ENCODE results near the gene MS4A2. TPM values are rescaled to one million over a fixed set of nuclear protein-coding genes. Genes with fewer than 3 reads are reported as not detected.

The MS4A2 gene
- total and polyA plus RNA-seq, 2 of the 8 experiments (the other 6 are each of a cell fraction or from before 2014, with no cell fraction given), result not detected

- Histone ChIP-seq H3K4me1 (replicated peaks in 1 of 4; ENCODE audit: control insufficient read depth in 3 of 4, insufficient read depth in 4 of 4, low read length in 3 of 4) (no peaks in the 10 kb centered on the region), H3K23ac (ENCODE audit: insufficient read length) (no peak overlapping the region), H2BK20ac (ENCODE audit: low read length) (no peak overlapping the region), H4K8ac (ENCODE audit: extremely low read depth, insufficient read depth, low read length) (no peak overlapping the region), H3K18ac (ENCODE audit: extremely low read depth, low read length) (no peak overlapping the region), H3K36me3 (ENCODE audit: control insufficient read depth in 2 of 4, insufficient read depth in 4 of 4, low read length in 3 of 4) (no peaks in the 10 kb centered on the region), H2AFZ (ENCODE audit: low read length) (no peak overlapping the region), H3K9me3 (ENCODE audit: insufficient read depth in 2 of 2, low read depth in 1 of 2, low read length in 1 of 2) (no peaks in the 10 kb centered on the region; a peak in 1 of 4 replicates), H3K79me2 (ENCODE audit: control insufficient read depth in 1 of 2, insufficient read depth in 2 of 2, low read length in 2 of 2) (no peaks in the 10 kb centered on the region), H2BK120ac (replicated peaks; ENCODE audit: low read depth, low read length) (no peak overlapping the region), H3K23me2 (ENCODE audit: low read depth, low read length) (no peaks in the 10 kb centered on the region), H3K9ac (replicated peaks in 1 of 4; ENCODE audit: extremely low read depth in 1 of 4, low read depth in 3 of 4, low read length in 3 of 4) (no peak overlapping the region), H3K27ac (ENCODE audit: low read depth, low read length) (no peak overlapping the region), H3K56ac (replicated peaks; ENCODE audit: insufficient read length, low read depth, low read length) (no peak overlapping the region), H3K4me3 (ENCODE audit: extremely low read depth in 1 of 4, insufficient read depth in 2 of 4, low read depth in 3 of 4, low read length in 4 of 4) (no peak overlapping the region), H3K79me1 (ENCODE audit: low read depth, low read length) (no peaks in the 10 kb centered on the region), H2AK5ac (ENCODE audit: low read depth, low read length) (no peak overlapping the region), H3K14ac (ENCODE audit: insufficient read length) (no peak overlapping the region), H2BK5ac (ENCODE audit: low read depth, low read length) (no peak overlapping the region), H3K4me2 (ENCODE audit: insufficient read depth in 1 of 2, low read depth in 2 of 2, low read length in 2 of 2) (no peak overlapping the region), H3K4ac (replicated peaks; ENCODE audit: insufficient read length, low read depth, low read length) (no peak overlapping the region), H2BK15ac (ENCODE audit: low read length) (no peak overlapping the region), H2BK12ac (ENCODE audit: low read depth, low read length) (no peak overlapping the region), H4K5ac (ENCODE audit: insufficient read length, low read depth, low read length) (no peak overlapping the region), H4K91ac (replicated peaks; ENCODE audit: insufficient read length, low read length) (no peak overlapping the region), H4K20me1 (replicated peaks in 1 of 2; ENCODE audit: control insufficient read depth in 1 of 2, insufficient read depth in 2 of 2, low read length in 2 of 2) (no peaks in the 10 kb centered on the region), H3K27me3 (replicated peaks in 1 of 4; ENCODE audit: control insufficient read depth in 3 of 4, extremely low read depth in 1 of 4, insufficient read depth in 3 of 4, low read length in 3 of 4) (no peaks in the 10 kb centered on the region)
- POLR2A ChIA-PET (ENCODE audit: partially characterized antibody), result no interaction called here
- no peak for DNase-seq (ENCODE audit: low read depth in 1 of 2, low spot score in 2 of 2)
- CTCF ChIA-PET (ENCODE audit: partially characterized antibody), result interaction anchor here (1.1 kb wide), 1 partner anchor 186 kb away, joined by 5 read pairs; no protein-coding TSS in a partner anchor
- no peak for FAIRE-seq
- WGBS, 2 experiments (ENCODE audit: extremely low coverage in 1 of 2, insufficient coverage in 1 of 2, insufficient read length in 1 of 2, insufficient replicate concordance in 2 of 2, low coverage in 1 of 2, low lambda C conversion rate in 2 of 2, missing lambda C conversion rate in 1 of 2), result 83% methylated on average over 1 of the region's 1 CpG; no CpG with 5 or more reads in 1 of the 2 experiments
- TF ChIP-seq CHD2 (IDR thresholded peaks at IDR 0.05; ENCODE audit: low read length) (no peak), GTF2F1 (IDR thresholded peaks at IDR 0.05; ENCODE audit: borderline replicate concordance, low read depth, low read length) (no peak), ASH2L (IDR thresholded peaks at IDR 0.05; ENCODE audit: low read length) (no peak), RXRA (IDR thresholded peaks at IDR 0.05; ENCODE audit: insufficient read depth, low read depth, low read length) (no peak), SUZ12 (IDR thresholded peaks at IDR 0.05; ENCODE audit: low read length) (no peak), SIRT6 (IDR thresholded peaks at IDR 0.05; ENCODE audit: low read length) (no peak), SP1 (IDR thresholded peaks at IDR 0.05; ENCODE audit: low read depth, low read length) (no peak), YY1 (IDR thresholded peaks at IDR 0.05; ENCODE audit: low read depth, low read length) (no peak), PHF8 (conservative IDR thresholded peaks at IDR 0.05; ENCODE audit: low read depth, low read length) (no peak), RBBP5 (IDR thresholded peaks at IDR 0.05; ENCODE audit: borderline replicate concordance, low read depth, low read length) (no peak), TCF12 (IDR thresholded peaks at IDR 0.05; ENCODE audit: low read depth, low read length) (no peak), CBX5 (IDR thresholded peaks at IDR 0.05; ENCODE audit: low read depth, low read length) (no peak), MAFK (IDR thresholded peaks at IDR 0.05; ENCODE audit: low read depth, low read length) (no peak), NRF1 (IDR thresholded peaks at IDR 0.05; ENCODE audit: low read depth, low read length) (no peak), SIN3A (conservative IDR thresholded peaks at IDR 0.05 in 1 of 2, IDR thresholded peaks at IDR 0.05 in 1 of 2; ENCODE audit: low read depth in 1 of 2, low read length in 2 of 2) (no peak), JUN (IDR thresholded peaks at IDR 0.05; ENCODE audit: low read depth, low read length) (no peak)
These were observed 22.7 kb upstream of the MS4A2 start for GRCh38 chr11:60065801-60066200.

All from H1 (cell line).